ENCODE data around the gene SH3BGRL.

- TF ChIP-seq CTCF (IDR thresholded peaks at IDR 0.05) (no peak), POLR2A (IDR thresholded peaks at IDR 0.05) (no peak)
These were observed 78.2 kb downstream of the SH3BGRL start for GRCh38 chrX:81280148-81280547.

Measured in upper lobe of left lung (tissue), 4 donors.